Upper lobe of right lung (tissue), 1 donor: ENCODE data around the gene FIGN. TPM values are rescaled to one million over a fixed set of nuclear protein-coding genes. Genes with fewer than 3 reads are reported as not detected.

Experiments used
- ATAC-seq: fragments of 200-7000 bp; cut with Tn5 transposase; one replicate; pipeline ENCODE4 v1.9.1; 2020; ENCODE audit warnings: mild to moderate bottlenecking, moderate library complexity
- DNase-seq: peaks from one replicate; pipeline ENCODE4 v3.0.0-alpha.2; 2020
- H3K27ac ChIP-seq: fragments of 200-600 bp; one replicate; pipeline ENCODE4 v1.8.0; 2022
- H3K27me3 ChIP-seq: fragments of 200-600 bp; one replicate; pipeline ENCODE4 v1.8.0; 2022; ENCODE audit warnings: mild to moderate bottlenecking
- H3K36me3 ChIP-seq: fragments of 200-600 bp; one replicate; pipeline ENCODE4 v1.8.0; 2022
- H3K4me1 ChIP-seq: fragments of 200-600 bp; one replicate; pipeline ENCODE4 v1.8.0; 2022
- H3K4me3 ChIP-seq: fragments of 200-600 bp; one replicate; pipeline ENCODE4 v1.8.0; 2022; ENCODE audit warnings: mild to moderate bottlenecking
- H3K9me3 ChIP-seq: fragments of 200-600 bp; one replicate; pipeline ENCODE4 v1.8.0; 2022
- CTCF ChIP-seq: fragments of 200-600 bp; IDR thresholded peaks from one replicate; pipeline ENCODE4 v1.8.0; 2022; ENCODE audit warnings: antibody characterized with exemption
- intact Hi-C: fragments of 100-400 bp; cut with DNase I; formaldehyde crosslinking; loops from one replicate; pipeline ENCODE4 v1.11.0; 2022
- total RNA-seq: library from RNA; stranded (reverse); fragmentation: NEBNext Ultra II Directional; extraction: Animal tissue kit (Norgen Biotek cat#: 25700); gene quantifications from one replicate; pipeline ENCODE4 v1.2.1, GENCODE V29; 2021
- donor health status: DM: no; HTN: yes; CAD: no; lungs with severe emphysema.

Gene FIGN
- total RNA-seq, 1 donor from 2014 or later: 6.5 TPM

GRCh38 chr2:163715668-163716067 lies 20.1 kb downstream of the FIGN start:
- no peaks in the 10 kb centered on the region for H3K36me3 ChIP-seq
- intact Hi-C loops: no loop called here
- H3K4me1 ChIP-seq: no peaks in the 10 kb centered on the region
- no peak overlapping the region for H3K4me3 ChIP-seq
- no peak overlapping the region for H3K27ac ChIP-seq
- no peaks in the 10 kb centered on the region for H3K9me3 ChIP-seq
- no peak for TF ChIP-seq CTCF
- no peak for DNase-seq
- no peak for ATAC-seq
- H3K27me3 ChIP-seq: no peaks in the 10 kb centered on the region

GRCh38 chr2:163715199-163715598 lies 20.6 kb downstream of the FIGN start:
- intact Hi-C loops: no loop called here
- Histone ChIP-seq H3K9me3 (no peaks in the 10 kb centered on the region), H3K27ac (no peak overlapping the region), H3K4me1 (no peaks in the 10 kb centered on the region), H3K4me3 (no peak overlapping the region), H3K36me3 (no peaks in the 10 kb centered on the region), H3K27me3 (no peaks in the 10 kb centered on the region)
- no peak for ATAC-seq
- DNase-seq: no peak
- no peak for TF ChIP-seq CTCF

- Histone ChIP-seq H3K9me3 (no peaks in the 10 kb centered on the region), H3K27me3 (no peaks in the 10 kb centered on the region), H3K36me3 (no peaks in the 10 kb centered on the region), H3K4me3 (no peak overlapping the region), H3K4me1 (no peaks in the 10 kb centered on the region), H3K27ac (no peak overlapping the region)
- no peak for TF ChIP-seq CTCF
- ATAC-seq: no peak
- intact Hi-C loops: no loop called here
- DNase-seq: no peak
Observed at GRCh38 chr2:163713534-163714311, 22.1 kb downstream of the FIGN start.

GRCh38 chr2:163711699-163712098 lies 24.1 kb downstream of the FIGN start:
- DNase-seq (no peak), ATAC-seq (no peak)
- no peaks in the 10 kb centered on the region for H3K36me3 ChIP-seq
- H3K4me1 ChIP-seq: no peaks in the 10 kb centered on the region
- H3K27ac ChIP-seq: no peak overlapping the region
- H3K4me3 ChIP-seq: no peak overlapping the region
- no peak for TF ChIP-seq CTCF
- H3K9me3 ChIP-seq: no peaks in the 10 kb centered on the region
- intact Hi-C loops: no loop called here
- H3K27me3 ChIP-seq: no peaks in the 10 kb centered on the region

GRCh38 chr2:163711258-163711657 lies 24.6 kb downstream of the FIGN start:
- TF ChIP-seq CTCF: no peak
- Histone ChIP-seq H3K4me1 (no peaks in the 10 kb centered on the region), H3K27ac (no peak overlapping the region), H3K9me3 (no peaks in the 10 kb centered on the region), H3K4me3 (no peak overlapping the region), H3K36me3 (no peaks in the 10 kb centered on the region), H3K27me3 (no peaks in the 10 kb centered on the region)
- intact Hi-C loops: no loop called here
- DNase-seq (no peak), ATAC-seq (no peak)

GRCh38 chr2:163709270-163709669 lies 26.5 kb downstream of the FIGN start:
- no peak for TF ChIP-seq CTCF
- Histone ChIP-seq H3K27me3 (no peaks in the 10 kb centered on the region), H3K9me3 (no peaks in the 10 kb centered on the region), H3K4me1 (no peaks in the 10 kb centered on the region), H3K27ac (no peak overlapping the region), H3K4me3 (no peak overlapping the region), H3K36me3 (no peaks in the 10 kb centered on the region)
- intact Hi-C loops: no loop called here
- DNase-seq: no peak
- no peak for ATAC-seq
